Dedifferentiated amniotic fluid mesenchymal stem cell (primary cell): ENCODE results near the gene ARPP19.
"Not testable (repeated sequence)": the region's sequence is repeated elsewhere in the genome, so short reads cannot be mapped to it uniquely, and the experiment has no call there.

ENCODE experiments used
- DNase-seq: peaks from one replicate; pipeline ENCODE4 v3.0.0-alpha.2; 2016; ENCODE audit errors: extremely low spot score

ARPP19 gene

GRCh38 chr15:52551186-52551585 lies 17.6 kb downstream of the ARPP19 start:
- not testable (repeated sequence) for DNase-seq

GRCh38 chr15:52546031-52546751 lies 22.6 kb downstream of the ARPP19 start:
- no peak for DNase-seq

GRCh38 chr15:52540374-52541012 lies 28.3 kb downstream of the ARPP19 start:
- DNase-seq = no peak

GRCh38 chr15:52537459-52537858 lies 31.4 kb downstream of the ARPP19 start:
- DNase-seq = no peak

GRCh38 chr15:52532427-52532826 lies 36.4 kb downstream of the ARPP19 start:
- DNase-seq = no peak

GRCh38 chr15:52529940-52530339 lies 38.9 kb downstream of the ARPP19 start:
- no peak for DNase-seq

GRCh38 chr15:52529341-52529924 lies 39.4 kb downstream of the ARPP19 start:
- no peak for DNase-seq

- peak; percentile 54 for DNase-seq
Observed at GRCh38 chr15:52528564-52529340, 40.1 kb downstream of the ARPP19 start, which contains the start of gene MYO5A. TSS of gene MYO5A (minus strand) at chr15:52528880. CDS start at chr15:52528806, 74 bp downstream.

- DNase-seq = no peak
Observed at GRCh38 chr15:52527911-52528563, 40.8 kb downstream of the ARPP19 start.

GRCh38 chr15:52527196-52527910 lies 41.5 kb downstream of the ARPP19 start:
- no peak for DNase-seq

- no peak for DNase-seq
Observed at GRCh38 chr15:52524223-52525136, 44.4 kb downstream of the ARPP19 start.

- no peak for DNase-seq
Observed at GRCh38 chr15:52523647-52524046, 45.2 kb downstream of the ARPP19 start.

- peak; percentile 55 for DNase-seq
Observed at GRCh38 chr15:52523192-52523591, 45.6 kb downstream of the ARPP19 start.

GRCh38 chr15:52521682-52522081 lies 47.1 kb downstream of the ARPP19 start:
- DNase-seq = no peak

- DNase-seq = no peak
Observed at GRCh38 chr15:52520421-52520820, 48.4 kb downstream of the ARPP19 start.

- no peak for DNase-seq
Observed at GRCh38 chr15:52518487-52519371, 50.1 kb downstream of the ARPP19 start.

GRCh38 chr15:52517014-52517413 lies 51.8 kb downstream of the ARPP19 start:
- DNase-seq = no peak

- DNase-seq = no peak
Observed at GRCh38 chr15:52515343-52515742, 53.5 kb downstream of the ARPP19 start.

GRCh38 chr15:52514482-52514881 lies 54.3 kb downstream of the ARPP19 start:
- no peak for DNase-seq
